Dedifferentiated amniotic fluid mesenchymal stem cell (primary cell): Measurements from ENCODE around the gene IGFL4.
A peak's percentile ranks its signal among the peaks of the same experiment; 100 is the strongest.

Source experiments
- DNase-seq: peaks from one replicate; pipeline ENCODE4 v3.0.0-alpha.2; 2016; ENCODE audit errors: extremely low spot score

IGFL4 gene

DNA sequence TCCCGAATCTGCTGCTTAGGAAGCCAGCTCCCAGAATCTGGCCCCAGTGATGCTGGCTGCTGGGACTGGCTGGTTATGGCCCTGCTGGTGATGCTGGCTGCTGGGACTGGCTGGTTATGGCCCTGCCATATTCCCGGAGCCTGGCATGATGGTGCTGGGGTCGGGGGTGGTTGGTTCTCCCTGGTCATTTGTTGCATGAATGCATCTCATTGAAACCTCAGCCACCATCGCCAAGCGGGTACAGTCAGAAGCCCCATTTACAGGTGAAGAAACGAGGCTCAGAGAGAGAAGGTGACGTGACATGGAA is 20.0 kb downstream of the IGFL4 start:
- DNase-seq = no peak

DNA sequence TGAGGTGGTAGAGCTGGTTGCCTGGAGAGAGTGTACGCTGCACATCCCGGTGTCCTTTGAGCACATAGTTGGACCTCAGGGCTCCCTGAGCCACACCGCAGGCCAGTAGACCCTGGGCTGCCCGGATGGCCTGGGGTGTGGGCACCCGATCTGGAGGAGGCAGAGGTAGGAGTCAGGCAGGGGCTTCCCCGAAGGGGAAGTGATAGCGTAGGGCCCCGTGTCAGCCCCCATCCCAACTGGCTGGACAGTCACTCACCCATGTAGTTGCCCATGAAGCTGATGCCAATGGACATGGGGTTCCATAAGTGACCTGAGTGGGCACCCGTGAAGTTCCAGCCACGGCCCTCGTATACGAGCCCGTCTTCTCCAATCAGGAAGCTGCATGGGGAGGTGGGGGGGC is 21.5 kb downstream of the IGFL4 start:
- no peak for DNase-seq

DNA sequence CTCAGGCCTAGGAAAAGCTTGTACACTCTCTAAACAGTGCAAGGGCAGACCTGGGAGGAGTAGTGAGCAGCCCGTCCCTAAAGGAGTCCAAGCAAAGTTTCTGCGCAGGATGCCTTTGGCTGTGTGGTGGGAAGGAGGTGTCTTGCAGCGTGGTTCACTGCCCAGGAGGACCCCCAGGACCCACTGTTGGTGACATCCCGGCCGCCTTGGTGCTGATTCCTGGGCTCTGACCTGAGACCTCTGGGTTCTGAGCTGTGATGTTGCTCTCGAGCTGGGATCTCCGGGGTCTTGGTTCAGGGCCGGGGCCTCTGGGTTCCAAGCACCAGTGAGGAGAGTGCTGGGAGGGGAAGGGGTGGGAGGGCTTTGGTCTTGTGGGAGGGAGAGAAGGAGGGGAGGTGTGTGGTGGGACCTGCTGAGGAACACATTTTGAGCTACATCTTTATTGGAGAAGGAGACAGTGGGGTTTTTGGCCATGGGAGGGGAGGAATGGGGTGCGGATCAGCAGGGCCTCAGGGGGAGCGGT is 22.0 kb downstream of the IGFL4 start:
- no peak for DNase-seq

DNA sequence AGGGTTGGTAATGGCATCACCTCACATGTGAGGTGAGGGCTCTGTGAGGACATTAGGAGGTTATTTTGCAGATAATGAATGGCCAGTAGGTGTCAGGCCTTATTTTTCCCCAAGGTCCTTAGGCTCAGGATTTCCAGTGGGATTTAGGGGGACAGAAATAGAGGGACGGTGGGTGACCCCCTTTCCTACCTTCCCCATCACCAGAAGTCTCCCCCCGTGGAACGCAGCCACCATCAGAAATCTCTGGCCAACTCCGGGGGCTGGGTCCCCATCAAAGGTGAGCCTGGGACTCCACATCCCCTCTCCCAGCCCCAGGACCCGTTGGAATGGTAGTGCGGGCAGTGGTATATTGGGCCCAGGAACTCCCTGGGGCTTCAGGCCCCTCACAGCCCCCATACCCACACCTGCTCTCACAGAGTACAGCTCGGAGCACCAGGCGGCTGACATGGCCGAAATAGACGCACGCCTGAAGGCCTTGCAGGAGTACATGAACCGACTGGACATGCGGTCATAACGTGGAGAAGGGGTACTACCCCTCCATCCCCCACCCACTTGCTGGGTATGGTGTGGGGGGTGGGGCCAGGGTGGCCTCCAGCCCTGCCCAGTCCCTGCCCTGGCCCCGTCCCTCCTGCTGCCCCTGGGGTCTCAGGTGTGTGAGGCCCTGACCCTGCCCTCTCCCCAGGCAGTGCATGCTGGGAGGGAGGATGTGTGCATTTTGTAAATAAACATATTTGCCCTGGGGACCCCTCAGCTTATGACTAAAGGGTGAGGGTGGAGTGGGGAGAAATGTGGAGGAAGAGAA is 22.7 kb downstream of the IGFL4 start:
- no peak for DNase-seq

DNA sequence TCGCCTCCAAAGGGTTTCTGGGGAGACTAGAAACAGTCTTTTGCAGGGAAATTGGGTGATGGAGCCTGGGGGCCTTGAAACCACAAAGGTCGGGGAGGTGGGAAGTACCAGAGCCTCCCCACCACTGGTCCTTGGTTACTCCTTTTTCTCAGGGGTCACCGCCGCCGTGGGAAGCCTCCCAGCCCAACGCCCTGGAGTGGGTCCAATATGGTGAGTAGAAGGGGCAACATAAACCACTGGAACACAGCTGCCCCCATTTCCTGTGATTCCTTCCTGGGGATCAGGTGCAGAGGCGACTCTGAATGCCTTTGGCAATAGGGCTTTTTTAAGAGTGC is 23.7 kb downstream of the IGFL4 start:
- no peak for DNase-seq

DNA sequence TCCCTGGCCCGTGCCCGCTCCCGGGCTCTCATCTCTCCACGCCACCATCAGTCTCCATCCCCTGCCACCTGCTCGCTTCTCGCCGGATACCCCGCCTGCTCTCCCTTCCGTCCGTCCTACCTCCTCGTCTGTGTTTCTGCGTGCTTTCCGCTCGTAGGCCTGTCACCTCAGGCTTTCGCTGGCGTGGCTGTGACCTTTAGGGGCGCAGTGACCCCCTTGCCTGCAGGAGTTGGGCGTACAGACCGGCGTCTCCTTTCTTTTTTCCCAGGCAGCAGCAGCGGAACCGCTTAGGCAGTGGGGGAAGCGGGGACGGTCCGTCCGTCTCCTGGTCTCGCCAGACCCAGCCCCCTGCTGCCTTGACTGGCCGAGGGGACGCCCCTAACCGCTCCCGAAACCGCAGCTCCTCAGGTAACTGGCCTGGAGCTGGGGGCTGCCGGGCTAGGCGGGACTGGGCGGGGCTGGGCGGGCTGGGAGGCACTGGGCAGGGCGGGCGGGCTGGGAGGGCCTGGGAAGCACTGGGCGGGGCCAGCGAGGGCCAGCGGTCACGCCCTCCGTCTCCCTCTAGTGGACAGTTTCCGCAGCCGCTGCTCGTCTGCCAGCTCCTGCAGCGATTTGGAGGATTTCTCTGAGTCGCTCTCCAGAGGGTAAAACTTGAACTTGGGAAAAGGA is 24.2 kb downstream of the IGFL4 start:
- peak; percentile 62 for DNase-seq

DNA sequence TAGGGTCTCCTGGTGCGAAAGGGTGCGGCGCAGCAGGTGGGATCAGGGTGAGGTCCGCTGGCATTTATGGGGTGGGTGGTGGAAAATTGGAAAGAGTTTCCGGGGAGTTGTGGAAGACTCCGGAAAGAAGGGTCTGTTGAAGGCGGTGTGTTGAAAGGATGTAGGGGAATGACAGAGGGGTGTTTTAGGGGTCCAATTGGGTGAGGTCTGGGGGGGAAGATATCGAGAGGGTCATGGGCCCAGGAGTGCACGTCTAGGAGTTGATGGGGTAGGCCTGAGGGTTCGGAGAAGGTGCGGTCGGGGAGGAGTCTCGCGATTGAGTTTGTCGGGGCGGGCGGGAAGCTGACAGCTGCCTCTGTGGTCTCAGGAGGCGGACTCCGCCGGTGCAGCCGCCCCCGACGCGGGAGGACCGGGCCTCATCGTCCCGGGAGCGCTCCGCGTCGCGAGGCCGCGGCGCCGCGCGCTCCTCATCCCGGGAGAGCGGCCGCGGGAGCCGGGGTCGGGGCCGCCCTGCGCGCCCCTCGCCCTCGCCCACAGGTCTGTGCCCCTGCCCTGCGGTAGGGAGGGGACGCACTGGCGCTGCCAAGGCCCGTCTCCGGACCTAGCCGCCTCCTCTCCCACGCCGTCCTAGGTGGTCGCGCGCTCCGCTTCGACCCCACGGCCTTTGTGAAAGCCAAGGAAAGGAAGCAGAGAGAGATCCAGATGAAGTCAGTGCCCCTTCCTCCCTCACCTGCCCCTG is 24.9 kb downstream of the IGFL4 start:
- no peak for DNase-seq

DNA sequence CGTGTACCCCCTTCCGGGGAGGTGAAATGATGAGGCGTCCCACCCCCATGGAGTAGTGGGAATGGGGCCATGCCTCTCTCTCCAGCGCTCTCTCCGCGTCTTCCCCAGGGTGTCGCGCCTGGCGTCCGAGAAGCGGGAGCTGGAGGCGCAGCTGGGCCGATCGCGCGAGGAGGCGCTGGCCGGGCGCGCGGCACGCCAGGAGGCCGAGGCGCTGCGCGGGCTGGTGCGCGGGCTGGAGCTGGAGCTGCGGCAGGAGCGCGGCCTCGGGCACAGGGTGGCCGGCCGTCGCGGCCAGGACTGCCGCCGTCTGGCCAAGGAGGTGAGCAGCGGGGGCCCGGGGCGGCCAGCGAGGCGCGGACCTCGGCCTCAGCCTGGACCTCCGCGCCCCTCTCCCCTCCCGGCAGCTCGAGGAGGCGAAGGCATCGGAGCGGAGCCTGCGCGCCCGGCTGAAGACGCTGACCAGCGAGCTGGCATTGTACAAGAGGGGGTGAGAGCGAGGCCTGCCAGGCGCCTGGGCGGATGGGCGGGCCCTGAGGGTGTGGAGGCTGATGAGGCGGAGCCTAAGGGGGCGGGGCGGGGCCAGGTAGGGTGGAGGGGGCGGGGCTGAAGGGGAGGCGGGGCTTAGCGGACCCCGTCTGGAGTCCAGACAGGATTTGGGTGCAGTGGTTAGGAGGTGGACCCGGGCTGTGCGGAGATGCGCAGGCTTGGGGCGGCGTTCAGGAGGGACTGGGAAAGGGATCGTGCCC is 25.7 kb downstream of the IGFL4 start:
- DNase-seq = no peak

DNA sequence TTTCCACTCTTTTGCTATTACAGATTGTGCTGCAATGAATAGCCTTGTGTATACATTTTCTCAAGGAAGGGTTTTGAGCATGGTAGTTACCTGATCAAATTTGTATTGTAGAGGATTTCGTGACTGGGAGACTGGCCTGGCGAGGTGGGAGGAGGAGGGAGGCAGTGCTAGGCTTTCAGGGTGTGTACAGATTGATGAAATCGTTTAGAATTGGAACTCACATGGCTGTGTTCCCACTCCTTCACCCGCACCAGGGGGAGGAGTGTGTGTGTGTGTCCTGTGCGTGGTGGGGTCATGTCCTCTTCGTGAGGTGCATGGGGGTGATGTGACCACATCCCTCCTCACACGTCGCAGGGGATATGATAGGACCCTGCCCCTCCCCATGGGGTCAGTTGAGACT is 26.3 kb downstream of the IGFL4 start:
- no peak for DNase-seq

DNA sequence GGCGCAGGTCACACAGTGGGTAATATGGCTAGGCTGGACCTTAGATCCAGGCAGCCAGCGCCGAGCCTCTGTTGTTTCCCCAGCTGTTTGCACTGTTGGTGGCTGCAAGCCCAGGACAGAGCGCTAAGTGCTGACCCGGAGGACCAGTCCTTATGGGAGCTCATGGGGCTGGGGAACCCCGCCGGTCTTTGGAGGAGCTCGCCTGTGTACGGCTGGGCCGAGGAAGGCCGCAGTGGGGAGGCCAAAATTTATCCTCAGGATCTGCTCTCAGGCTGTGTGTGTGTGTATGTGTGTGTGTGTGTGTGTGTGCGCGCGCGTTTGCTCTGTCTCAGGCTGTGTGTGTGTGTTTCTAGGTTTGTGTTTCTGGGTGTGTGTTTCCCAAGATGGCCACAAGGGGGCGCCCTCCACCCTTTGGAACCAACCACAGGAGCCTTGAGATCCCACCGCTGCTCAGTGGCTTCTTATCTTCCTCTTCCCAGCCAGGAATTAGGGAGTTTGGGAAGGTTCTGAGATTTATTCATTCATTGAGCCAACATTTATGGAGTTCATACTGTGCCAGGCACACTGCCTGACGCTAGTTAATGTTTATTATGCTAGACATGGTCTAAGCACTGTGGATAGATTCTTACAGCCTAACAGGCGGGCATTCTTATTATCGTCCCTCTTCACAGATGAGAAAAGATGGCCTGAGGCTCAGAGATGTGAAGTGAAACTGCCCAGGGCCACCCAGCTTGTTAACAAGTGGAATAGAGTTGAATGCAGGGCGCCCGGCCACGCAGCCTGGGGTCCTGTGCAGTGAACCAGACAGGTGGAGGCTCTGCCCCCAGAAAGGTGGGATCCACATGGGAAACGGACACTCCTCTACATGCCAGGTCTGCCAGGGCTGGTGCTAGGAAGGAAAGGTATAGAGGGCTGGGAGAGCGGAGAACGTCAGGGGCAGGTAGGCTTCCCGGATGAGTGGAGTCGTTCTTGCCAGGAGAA is 31.0 kb downstream of the IGFL4 start:
- peak; percentile 38 for DNase-seq

DNA sequence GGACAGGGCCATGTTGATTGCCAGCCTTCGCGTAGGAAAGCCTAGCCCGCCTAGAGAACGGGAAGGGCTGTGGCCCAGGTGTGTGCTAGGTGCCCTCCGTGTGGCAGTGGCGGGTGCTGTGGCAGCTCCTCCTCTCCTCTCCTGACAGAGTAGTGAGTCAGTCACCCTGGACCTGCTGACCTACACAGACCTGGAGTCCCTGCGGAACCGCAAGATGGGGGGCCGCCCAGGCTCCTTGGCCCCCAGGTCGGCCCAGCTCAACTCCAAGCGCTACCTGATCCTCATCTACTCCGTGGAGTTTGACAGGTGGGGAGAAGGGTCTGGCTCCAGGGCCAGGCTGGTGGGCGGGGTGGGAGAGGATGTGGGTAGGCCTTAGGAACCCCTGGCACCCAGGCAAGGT is 34.4 kb downstream of the IGFL4 start:
- no peak for DNase-seq

DNA sequence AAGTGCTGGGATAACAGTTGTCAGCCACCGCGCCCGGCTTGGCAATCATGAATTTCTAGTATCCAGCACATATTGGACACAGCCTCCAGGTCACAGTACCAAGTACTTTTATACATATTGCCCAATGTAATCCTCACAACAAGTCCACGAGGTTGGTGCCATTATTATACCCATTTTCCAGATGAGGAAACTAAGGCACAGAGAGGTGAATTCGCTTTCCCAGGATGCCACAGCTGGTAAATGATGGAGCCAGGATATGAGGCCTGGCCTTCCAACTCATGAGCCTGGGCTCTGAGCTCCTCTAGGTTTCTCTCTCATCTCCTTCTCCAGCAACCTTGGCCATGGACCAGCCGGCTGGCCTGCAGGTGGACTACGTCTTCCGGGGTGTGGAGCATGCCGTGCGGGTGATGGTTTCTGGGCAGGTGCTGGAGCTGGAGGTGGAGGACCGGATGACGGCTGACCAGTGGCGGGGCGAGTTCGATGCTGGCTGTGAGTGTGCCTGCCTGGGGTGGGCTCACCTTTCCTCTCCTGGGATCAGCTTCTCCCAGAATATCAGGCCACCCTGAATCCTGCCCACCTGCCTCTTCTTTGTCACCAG is 38.0 kb downstream of the IGFL4 start:
- no peak for DNase-seq

DNA sequence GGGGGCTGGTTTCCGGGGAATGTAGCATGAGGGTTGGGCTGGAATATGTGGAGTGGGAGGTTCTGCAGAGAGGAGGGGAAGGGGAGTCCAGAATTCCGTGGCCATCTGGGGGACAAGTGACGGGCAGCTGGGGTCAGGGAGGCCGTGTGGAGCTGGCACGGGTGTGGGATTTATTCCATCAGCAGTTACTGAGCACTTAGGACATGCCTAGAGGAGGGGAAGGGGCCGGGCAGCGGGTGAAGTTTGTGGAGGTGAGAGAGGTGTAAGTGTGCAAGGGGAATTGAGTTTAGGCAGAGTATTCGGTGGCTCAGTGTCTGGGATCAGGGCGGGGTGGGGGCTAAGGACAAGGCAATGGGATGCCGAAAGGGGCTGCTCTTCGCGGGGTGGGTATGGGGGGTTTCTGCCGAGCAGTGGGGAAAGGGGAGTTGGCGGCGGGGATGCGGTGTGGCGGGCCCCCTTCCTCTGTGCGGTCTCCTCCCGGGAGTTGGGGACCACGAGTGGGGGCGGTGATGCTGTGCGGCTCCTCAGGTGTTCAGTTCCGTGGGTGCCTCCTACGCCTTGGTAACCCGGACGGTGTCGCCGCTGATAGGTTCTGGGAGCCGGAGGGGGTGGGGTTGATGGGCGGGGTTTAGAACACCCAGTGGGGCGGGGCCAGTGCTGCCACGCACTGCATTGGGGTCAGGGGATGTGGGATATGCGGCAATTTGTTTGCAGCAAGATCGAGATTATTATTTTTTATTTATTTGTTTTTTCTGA is 40.1 kb downstream of the IGFL4 start:
- no peak for DNase-seq

DNA sequence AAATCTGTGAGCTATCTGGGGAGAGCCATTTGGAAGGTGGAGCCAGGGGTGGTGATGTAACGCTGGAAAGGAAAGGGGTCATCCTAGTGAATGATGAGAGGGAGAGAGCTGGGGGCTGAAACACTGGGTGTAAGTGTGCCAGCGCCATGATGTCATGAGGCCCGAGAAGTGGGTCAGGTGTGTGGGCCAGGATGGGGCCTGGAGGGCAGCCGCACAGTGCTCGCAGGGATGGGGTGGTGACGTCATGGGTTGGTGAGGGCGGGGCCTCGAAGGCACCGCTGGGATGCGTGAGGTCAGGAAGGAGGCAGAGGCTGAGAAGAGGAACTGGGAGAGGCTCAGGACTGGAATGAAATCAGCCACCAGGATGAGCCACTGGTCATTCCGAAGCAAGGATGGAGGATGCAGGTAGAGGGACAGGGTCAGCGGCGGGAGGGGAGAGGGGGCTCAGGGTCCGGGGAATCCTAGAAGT is 41.1 kb downstream of the IGFL4 start:
- DNase-seq = no peak

DNA sequence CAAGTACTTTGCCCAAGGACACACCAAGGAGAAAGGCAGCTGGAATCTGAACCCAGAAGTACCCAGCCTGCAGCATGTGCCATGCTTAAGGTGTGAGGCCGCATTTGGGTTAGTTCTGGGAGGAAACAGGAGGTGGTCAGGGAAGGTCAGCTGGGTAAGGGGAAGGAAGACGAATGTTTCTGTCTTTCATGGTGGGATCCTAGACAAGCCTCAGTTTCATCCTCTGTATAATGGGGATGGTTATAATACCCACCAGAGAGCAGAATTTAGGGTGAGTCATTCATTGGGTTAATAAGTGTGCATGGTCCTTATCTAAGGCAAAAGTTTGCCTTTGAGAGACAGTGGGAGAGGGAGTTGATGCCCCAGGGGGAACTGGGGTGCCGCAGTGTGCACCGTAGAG is 42.0 kb downstream of the IGFL4 start:
- no peak for DNase-seq

DNA sequence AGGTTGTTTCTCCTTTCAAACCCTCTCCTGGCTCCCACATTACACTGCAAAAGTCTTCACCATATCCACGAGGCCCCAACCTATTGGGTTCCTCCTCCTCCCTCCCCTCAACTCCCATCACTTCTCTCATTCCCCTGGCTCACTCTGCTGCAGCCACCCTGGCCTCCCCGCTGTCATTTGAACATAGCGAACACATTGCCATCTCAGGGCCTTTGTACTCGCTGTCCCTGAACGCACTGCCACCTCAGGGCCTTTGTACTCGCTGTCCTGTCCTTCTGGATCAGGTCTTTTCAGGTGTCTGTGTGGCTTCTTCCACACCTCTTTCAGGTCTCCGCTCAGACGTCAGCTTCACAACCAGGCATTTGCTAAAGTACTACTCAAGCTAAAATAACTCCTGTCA is 43.9 kb downstream of the IGFL4 start:
- no peak for DNase-seq

DNA sequence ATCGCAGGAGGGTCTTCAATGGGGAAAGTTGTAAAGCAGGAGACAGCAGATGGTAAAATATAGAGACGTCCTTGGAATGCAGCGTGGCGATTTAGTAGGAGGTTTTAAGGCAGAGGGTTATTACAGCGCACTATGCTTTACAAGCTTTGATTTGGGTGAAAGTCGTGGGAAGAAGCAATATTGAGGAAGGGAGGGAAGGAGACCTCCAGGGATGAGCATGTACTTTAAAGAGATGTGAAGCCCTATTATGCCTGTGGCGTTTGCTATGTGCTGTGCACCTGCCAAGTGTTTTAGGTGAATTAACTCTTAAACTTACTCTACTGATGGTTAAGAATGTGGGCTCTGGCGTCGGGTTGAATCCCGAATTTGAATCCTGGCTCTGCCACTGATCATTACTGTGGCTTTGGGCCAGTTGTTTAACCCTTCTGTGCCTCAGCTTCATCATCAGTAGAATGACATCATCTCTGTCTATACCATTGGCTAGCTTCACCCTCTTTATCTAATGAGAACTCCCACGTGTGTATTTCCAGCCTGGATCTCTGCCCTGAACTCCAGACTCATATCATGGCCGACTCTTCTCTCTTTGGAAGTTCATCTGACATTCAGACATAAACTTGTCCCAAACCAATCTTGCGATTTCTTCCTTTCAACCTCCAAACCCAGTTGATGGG is 45.0 kb downstream of the IGFL4 start:
- no peak for DNase-seq

DNA sequence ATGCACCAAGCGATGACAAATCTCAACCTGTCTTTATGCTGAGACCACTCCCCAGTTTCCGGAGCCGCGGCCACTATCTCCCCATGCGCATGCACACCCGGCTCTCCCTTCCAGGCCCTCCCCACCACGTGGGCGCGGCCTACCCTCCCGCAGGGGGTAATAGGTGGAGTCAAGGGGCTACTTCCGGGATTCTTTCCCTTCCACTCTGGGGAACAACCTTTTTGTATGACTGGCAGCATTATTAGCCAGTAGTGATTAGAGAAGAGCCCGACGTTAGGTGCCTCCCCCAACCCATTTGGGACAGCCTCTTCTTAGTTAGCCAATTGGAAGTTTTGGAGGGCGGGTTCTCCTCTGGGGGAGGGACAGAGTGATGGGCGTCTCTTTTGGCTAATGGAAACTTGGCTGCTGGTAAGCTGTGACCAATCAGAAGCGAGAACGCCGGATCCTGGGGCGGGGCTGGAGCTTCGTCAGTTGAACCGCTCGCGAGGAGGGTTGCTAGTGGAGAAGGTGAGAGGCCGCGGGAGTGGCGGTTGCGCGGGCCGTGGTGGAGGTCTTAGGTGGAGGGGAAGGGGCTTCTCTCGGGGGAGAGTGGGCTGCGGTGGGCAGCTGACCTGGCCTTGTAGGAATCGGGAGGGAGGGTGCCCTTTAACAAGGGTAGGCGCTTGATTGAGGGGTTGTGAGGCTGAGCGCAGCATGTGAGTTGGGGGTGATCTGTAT is 45.6 kb downstream of the IGFL4 start, which contains the start of gene CCDC61:
CCDC61 (plus strand) TSS at position 470 of the 717 bp plus-strand sequence. CDS start 7,552 bp downstream, outside the sequence.
- DNase-seq = peak; percentile 100
